Upper lobe of left lung (tissue), 4 donors: ENCODE measurements around the gene SSBP3.
A peak's percentile ranks its signal among the peaks of the same experiment; 100 is the strongest.

ENCODE experiments used
- CTCF ChIP-seq, 6 experiments: fragments of 450-650 bp in 4 of 6; fragments of 200-600 bp in 2 of 6; sonication (generic) in 2 of 6; IDR thresholded peaks; one replicate each; pipeline ENCODE4 v1.5.1; 2016 to 2019; ENCODE audit warnings: antibody characterized with exemption in 6 of 6
- EP300 ChIP-seq, 4 donors: sonication (generic); formaldehyde crosslinking; IDR thresholded peaks; one replicate each; pipeline ENCODE4 v1.5.1; 2017; ENCODE audit warnings: antibody characterized with exemption in 4 of 4, control low read depth in 2 of 4
- POLR2A ChIP-seq, 4 donors: fragments of 450-650 bp; IDR thresholded peaks; one replicate each; pipeline ENCODE4 v1.5.1; 2016 to 2017; ENCODE audit warnings: antibody characterized with exemption in 4 of 4, mild to moderate bottlenecking in 2 of 4
- POLR2AphosphoS5 ChIP-seq, 2 donors: sonication (generic); formaldehyde crosslinking; IDR thresholded peaks; one replicate each; pipeline ENCODE4 v1.5.1; 2017; ENCODE audit warnings: antibody characterized with exemption in 2 of 2

- TF ChIP-seq POLR2A (IDR thresholded peaks at IDR 0.05) (peak in 2 of 4 donors; percentile 13 to 27), CTCF (IDR thresholded peaks at IDR 0.05) (no peak), EP300 (IDR thresholded peaks at IDR 0.05) (no peak), POLR2AphosphoS5 (IDR thresholded peaks at IDR 0.05) (peak in 1 of 2 donors; percentile 31)
These were observed 1.4 kb upstream of the SSBP3 start for GRCh38 chr1:54407404-54408146.
